ENCODE results near the gene BORCS5. TPM values are rescaled to one million over a fixed set of nuclear protein-coding genes. Genes with fewer than 3 reads are reported as not detected.

Gene BORCS5
- total and polyA plus RNA-seq, 2 experiments from 2014 or later = 11.3 to 12.6 TPM

DNA sequence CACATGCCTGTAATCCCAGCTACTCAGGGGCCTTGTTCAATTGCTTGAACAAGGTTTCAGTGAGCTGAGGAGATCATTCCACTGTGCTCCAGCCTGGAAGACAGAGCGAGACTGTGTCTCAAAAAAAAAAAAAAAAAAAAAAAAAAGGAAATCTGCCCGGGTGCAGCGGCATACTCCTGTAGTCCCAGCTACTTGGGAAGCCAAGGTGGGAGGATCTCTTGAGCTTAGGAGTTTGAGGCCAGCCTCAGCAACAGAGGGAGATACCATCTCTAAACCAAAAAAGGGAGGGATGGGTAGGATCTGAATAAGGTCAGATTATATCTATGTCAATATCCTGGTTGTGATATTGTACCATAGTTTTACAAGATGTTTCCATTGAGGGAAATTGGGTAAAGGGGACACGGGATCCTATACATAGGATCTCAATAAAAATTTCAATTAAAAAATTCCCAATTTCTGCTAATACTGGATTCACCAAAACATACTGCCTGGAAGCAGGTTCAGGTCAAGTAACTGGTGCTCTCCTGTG, 76.4 kb downstream of the BORCS5 start:
- ATAC-seq (no peak), DNase-seq (ENCODE audit: low spot score) (no peak)
- H3K79me2 ChIP-seq (replicated peaks; ENCODE audit: insufficient read depth) = no peaks in the 10 kb centered on the region
- H2AFZ ChIP-seq = no peak overlapping the region
- H3K27me3 ChIP-seq (ENCODE audit: insufficient read depth) = no peaks in the 10 kb centered on the region
- H3K4me2 ChIP-seq = no peak overlapping the region
- H3K9me2 ChIP-seq (ENCODE audit: insufficient read depth) = no peaks in the 10 kb centered on the region
- TF ChIP-seq, protein P1, sequence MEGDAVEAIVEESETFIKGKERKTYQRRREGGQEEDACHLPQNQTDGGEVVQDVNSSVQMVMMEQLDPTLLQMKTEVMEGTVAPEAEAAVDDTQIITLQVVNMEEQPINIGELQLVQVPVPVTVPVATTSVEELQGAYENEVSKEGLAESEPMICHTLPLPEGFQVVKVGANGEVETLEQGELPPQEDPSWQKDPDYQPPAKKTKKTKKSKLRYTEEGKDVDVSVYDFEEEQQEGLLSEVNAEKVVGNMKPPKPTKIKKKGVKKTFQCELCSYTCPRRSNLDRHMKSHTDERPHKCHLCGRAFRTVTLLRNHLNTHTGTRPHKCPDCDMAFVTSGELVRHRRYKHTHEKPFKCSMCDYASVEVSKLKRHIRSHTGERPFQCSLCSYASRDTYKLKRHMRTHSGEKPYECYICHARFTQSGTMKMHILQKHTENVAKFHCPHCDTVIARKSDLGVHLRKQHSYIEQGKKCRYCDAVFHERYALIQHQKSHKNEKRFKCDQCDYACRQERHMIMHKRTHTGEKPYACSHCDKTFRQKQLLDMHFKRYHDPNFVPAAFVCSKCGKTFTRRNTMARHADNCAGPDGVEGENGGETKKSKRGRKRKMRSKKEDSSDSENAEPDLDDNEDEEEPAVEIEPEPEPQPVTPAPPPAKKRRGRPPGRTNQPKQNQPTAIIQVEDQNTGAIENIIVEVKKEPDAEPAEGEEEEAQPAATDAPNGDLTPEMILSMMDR (conservative IDR thresholded peaks at IDR 0.05; ENCODE audit: low read depth in 2 of 2) = no peak
- no peak for TF ChIP-seq STAT1 (IDR thresholded peaks at IDR 0.05; ENCODE audit: unreplicated experiment)
- TF ChIP-seq EZH2 (IDR thresholded peaks at IDR 0.05; ENCODE audit: low read depth, unreplicated experiment) = no peak
- no peak for TF ChIP-seq ZNF331 (CRISPR knock-in tag; IDR thresholded peaks at IDR 0.05; ENCODE audit: low read depth)
- TF ChIP-seq ZNF114 (CRISPR knock-in tag; IDR thresholded peaks at IDR 0.05) = no peak
- TF ChIP-seq, protein P2, sequence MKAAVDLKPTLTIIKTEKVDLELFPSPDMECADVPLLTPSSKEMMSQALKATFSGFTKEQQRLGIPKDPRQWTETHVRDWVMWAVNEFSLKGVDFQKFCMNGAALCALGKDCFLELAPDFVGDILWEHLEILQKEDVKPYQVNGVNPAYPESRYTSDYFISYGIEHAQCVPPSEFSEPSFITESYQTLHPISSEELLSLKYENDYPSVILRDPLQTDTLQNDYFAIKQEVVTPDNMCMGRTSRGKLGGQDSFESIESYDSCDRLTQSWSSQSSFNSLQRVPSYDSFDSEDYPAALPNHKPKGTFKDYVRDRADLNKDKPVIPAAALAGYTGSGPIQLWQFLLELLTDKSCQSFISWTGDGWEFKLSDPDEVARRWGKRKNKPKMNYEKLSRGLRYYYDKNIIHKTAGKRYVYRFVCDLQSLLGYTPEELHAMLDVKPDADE (IDR thresholded peaks at IDR 0.05) = no peak
- TF ChIP-seq ZNF462 (CRISPR knock-in tag; IDR thresholded peaks at IDR 0.05) = no peak
- TF ChIP-seq, protein P3, sequence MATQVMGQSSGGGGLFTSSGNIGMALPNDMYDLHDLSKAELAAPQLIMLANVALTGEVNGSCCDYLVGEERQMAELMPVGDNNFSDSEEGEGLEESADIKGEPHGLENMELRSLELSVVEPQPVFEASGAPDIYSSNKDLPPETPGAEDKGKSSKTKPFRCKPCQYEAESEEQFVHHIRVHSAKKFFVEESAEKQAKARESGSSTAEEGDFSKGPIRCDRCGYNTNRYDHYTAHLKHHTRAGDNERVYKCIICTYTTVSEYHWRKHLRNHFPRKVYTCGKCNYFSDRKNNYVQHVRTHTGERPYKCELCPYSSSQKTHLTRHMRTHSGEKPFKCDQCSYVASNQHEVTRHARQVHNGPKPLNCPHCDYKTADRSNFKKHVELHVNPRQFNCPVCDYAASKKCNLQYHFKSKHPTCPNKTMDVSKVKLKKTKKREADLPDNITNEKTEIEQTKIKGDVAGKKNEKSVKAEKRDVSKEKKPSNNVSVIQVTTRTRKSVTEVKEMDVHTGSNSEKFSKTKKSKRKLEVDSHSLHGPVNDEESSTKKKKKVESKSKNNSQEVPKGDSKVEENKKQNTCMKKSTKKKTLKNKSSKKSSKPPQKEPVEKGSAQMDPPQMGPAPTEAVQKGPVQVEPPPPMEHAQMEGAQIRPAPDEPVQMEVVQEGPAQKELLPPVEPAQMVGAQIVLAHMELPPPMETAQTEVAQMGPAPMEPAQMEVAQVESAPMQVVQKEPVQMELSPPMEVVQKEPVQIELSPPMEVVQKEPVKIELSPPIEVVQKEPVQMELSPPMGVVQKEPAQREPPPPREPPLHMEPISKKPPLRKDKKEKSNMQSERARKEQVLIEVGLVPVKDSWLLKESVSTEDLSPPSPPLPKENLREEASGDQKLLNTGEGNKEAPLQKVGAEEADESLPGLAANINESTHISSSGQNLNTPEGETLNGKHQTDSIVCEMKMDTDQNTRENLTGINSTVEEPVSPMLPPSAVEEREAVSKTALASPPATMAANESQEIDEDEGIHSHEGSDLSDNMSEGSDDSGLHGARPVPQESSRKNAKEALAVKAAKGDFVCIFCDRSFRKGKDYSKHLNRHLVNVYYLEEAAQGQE (IDR thresholded peaks at IDR 0.05; ENCODE audit: unreplicated experiment) = no peak
- TF ChIP-seq EZH2phosphoT487 (IDR thresholded peaks at IDR 0.05; ENCODE audit: unreplicated experiment) = no peak
- no peak for TF ChIP-seq JUNB (IDR thresholded peaks at IDR 0.05; ENCODE audit: unreplicated experiment)
- TF ChIP-seq POLR2AphosphoS5 (IDR thresholded peaks at IDR 0.05; ENCODE audit: low read depth) = no peak
- TF ChIP-seq CREB1 (CRISPR knock-in tag; IDR thresholded peaks at IDR 0.05; ENCODE audit: low read depth) = no peak
- no peak for TF ChIP-seq NANOG (IDR thresholded peaks at IDR 0.05; ENCODE audit: borderline replicate concordance)
- Mint-ChIP-seq H3K27ac (no peak overlapping the region), H3K9me3 (no peaks in the 10 kb centered on the region), H3K4me3 (no peak overlapping the region), H3K36me3 (ENCODE audit: low read depth) (peaks cover 11% of the 10 kb centered on the region), H3K4me1 (peaks cover 8% of the 10 kb centered on the region; the same call in 1 of the 3 replicates), H3K27me3 (ENCODE audit: insufficient read depth, low read depth, poor library complexity) (no peaks in the 10 kb centered on the region)
- H3K4me3 ChIP-seq = no peak overlapping the region
- no peaks in the 10 kb centered on the region for H3K36me3 ChIP-seq (ENCODE audit: insufficient read depth)
- no peaks in the 10 kb centered on the region for H4K20me1 ChIP-seq (replicated peaks; ENCODE audit: insufficient read depth)
- no peaks in the 10 kb centered on the region for H3K4me1 ChIP-seq (ENCODE audit: insufficient read depth)
- H3K27ac ChIP-seq (ENCODE audit: low read depth) = no peak overlapping the region
- no peaks in the 10 kb centered on the region for H3F3A ChIP-seq (replicated peaks; ENCODE audit: low read depth)
